Bronchial epithelial cell (primary cell): Measurements from ENCODE around the gene USP48. TPM values are rescaled to one million over a fixed set of nuclear protein-coding genes. Genes with fewer than 3 reads are reported as not detected.

ENCODE experiments used
- DNase-seq: peaks from one replicate; pipeline ENCODE4 v3.0.0-alpha.2; 2010; ENCODE audit warnings: low read depth
- FAIRE-seq: peaks from 2 replicates; lab custom pipeline; 2011; peaks lifted over from hg19 to GRCh38; lab: Jason Lieb, UNC
- H3K27me3 ChIP-seq: 2 replicates; pipeline ENCODE4 v1.5.1; 2011; ENCODE audit warnings: low read length; ENCODE audit not compliant: control insufficient read depth, insufficient read depth
- H3K36me3 ChIP-seq: 2 replicates; pipeline ENCODE4 v1.5.1; 2011; ENCODE audit warnings: low read length; ENCODE audit not compliant: control insufficient read depth, insufficient read depth
- H3K4me3 ChIP-seq: 2 replicates; pipeline ENCODE4 v1.5.1; 2011; ENCODE audit warnings: mild to moderate bottlenecking, low read depth, low read length, control low read depth
- CTCF ChIP-seq: IDR thresholded peaks from 2 replicates; pipeline ENCODE4 v1.5.1; 2011; ENCODE audit warnings: mild to moderate bottlenecking, moderate library complexity, low read length, control low read depth, inconsistent platforms; ENCODE audit not compliant: insufficient read depth, severe bottlenecking
- total RNA-seq: library from RNA; depleted of rRNA; stranded (reverse); fragments of >200 nt; gene quantifications from 2 replicates; pipeline ENCODE4 v1.2.1, GENCODE V29; 2014

The USP48 gene
- total RNA-seq, 1 donor from 2014 or later: 23.4 TPM

GRCh38 chr1:21701401-21701800 is 81.5 kb downstream of the USP48 start:
- peaks cover 6% of the 10 kb centered on the region for H3K36me3 ChIP-seq
- no peak overlapping the region for H3K4me3 ChIP-seq
- no peak for FAIRE-seq
- no peak for DNase-seq
- no peaks in the 10 kb centered on the region for H3K27me3 ChIP-seq
- no peak for TF ChIP-seq CTCF

DNA sequence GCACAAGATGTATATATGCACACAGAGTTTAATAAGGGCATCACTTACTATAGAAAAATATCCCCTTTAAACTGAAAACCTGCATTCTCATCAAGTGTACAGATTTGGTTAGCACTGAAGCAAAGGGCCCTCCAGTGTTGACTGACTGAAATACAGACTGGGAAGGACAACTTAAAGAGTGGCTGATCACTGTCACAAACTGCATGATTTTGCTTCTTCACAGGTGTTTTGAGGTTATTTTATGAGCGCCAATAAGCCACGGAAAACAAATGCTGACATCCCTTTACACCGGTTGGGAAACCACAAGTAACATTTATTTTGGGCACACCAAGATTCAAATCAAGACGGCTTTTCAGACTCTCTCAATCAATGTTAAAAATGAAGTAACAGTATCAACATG is 82.9 kb downstream of the USP48 start:
- no peaks in the 10 kb centered on the region for H3K27me3 ChIP-seq
- DNase-seq (no peak), FAIRE-seq (no peak)
- H3K36me3 ChIP-seq: peaks cover 4% of the 10 kb centered on the region
- TF ChIP-seq CTCF: no peak
- H3K4me3 ChIP-seq: no peak overlapping the region

DNA sequence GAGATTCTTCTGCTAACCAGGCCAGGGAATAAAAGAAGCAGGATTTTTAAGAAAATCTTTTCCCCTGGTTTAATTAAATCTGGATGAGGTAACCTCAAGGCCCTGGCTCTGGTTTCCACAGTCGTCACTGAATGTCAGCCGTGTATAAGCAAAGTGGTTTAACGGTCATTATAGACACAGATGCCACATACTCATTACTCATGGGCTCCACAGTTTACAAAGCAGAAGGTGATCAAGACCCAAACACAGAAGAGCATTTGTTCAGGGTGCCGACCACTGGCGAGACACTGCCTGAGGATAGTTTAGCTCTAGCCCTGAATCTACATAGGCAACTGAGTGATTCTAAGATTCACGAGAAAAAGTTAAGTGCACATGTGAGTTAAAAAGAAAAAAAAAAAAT is 86.0 kb downstream of the USP48 start:
- peaks cover 5% of the 10 kb centered on the region for H3K36me3 ChIP-seq
- H3K4me3 ChIP-seq: no peak overlapping the region
- no peak for TF ChIP-seq CTCF
- H3K27me3 ChIP-seq: no peaks in the 10 kb centered on the region
- no peak for FAIRE-seq
- no peak for DNase-seq

GRCh38 chr1:21693732-21694131 is 89.2 kb downstream of the USP48 start:
- Histone ChIP-seq H3K27me3 (no peaks in the 10 kb centered on the region), H3K4me3 (no peak overlapping the region), H3K36me3 (peaks cover 6% of the 10 kb centered on the region)
- no peak for TF ChIP-seq CTCF
- no peak for FAIRE-seq
- DNase-seq: no peak

- peak; percentile 84 for DNase-seq
- TF ChIP-seq CTCF: no peak
- peaks cover 6% of the 10 kb centered on the region for H3K36me3 ChIP-seq
- H3K27me3 ChIP-seq: no peaks in the 10 kb centered on the region
- no peak overlapping the region for H3K4me3 ChIP-seq
- no peak for FAIRE-seq
Measured at GRCh38 chr1:21691739-21692138, 91.2 kb downstream of the USP48 start.

DNA sequence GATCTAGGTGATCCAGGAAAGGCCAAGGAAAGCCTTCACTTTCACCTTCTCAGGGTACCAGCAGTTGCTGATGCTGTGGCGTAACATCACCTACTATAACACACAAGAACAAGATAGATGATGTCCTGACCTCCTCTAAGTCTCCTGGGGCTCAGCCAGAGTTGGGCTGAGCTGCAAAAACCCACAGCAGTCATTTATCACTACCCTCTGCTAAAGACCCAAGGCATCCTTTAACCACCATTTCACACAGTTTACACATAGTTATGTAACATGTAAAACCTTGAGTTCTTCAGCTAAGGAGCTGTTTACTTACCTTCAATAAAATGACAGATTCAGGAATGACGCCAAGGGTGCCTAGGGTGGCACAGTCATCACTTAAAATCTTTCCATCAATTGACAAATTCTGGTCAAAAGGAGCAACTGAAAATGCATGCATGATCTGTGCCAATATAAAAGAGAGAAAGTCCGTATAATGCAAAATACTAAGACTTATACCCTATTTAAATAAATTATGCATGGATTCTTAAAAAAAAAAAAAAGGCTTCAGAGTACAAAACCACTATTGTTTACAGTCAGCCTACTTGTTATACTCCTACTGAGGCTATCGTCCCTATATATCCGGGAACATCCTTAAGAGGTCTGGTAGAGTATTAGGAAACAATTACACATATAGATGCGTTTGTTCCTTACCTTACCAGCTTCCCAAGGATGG is 93.1 kb downstream of the USP48 start:
- peaks cover 7% of the 10 kb centered on the region for H3K36me3 ChIP-seq
- no peak for FAIRE-seq

More for the DNA sequence above, 93.1 kb downstream of the USP48 start:
- H3K27me3 ChIP-seq: no peaks in the 10 kb centered on the region
- TF ChIP-seq CTCF: no peak
- no peak overlapping the region for H3K4me3 ChIP-seq
- DNase-seq: no peak
